ENCODE results near the gene LRCOL1. TPM values are rescaled to one million over a fixed set of nuclear protein-coding genes. Genes with fewer than 3 reads are reported as not detected.
A peak's percentile ranks its signal among the peaks of the same experiment; 100 is the strongest.

Gene LRCOL1
- total RNA-seq, 1 donor from 2014 or later = not detected

DNA sequence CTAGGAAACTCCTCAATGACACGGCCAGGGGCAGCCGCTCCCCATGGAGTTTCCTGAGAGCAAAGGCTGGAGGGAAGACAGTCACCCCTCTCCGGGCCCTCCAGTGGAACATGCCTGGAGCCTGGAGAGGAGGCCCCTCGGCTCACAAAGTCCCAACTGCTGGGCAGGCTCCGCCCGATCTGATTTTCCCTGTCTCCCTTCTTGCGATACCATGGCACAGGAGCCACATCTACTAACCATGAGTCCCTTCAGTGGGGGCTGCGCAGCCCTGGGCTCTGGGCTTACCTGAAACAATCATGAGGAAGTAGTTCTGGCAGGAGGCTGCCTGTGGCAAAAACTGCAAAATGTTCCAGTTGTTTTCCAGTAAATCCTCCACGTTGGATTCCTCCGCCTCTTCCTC lies 23.5 kb upstream of the LRCOL1 start:
- Mint-ChIP-seq H3K36me3 (ENCODE audit: low read depth) (peaks cover 56% of the 10 kb centered on the region), H3K4me1 (ENCODE audit: low read depth) (no peaks in the 10 kb centered on the region)
- peak; percentile 61 for DNase-seq (ENCODE audit: low spot score)

DNA sequence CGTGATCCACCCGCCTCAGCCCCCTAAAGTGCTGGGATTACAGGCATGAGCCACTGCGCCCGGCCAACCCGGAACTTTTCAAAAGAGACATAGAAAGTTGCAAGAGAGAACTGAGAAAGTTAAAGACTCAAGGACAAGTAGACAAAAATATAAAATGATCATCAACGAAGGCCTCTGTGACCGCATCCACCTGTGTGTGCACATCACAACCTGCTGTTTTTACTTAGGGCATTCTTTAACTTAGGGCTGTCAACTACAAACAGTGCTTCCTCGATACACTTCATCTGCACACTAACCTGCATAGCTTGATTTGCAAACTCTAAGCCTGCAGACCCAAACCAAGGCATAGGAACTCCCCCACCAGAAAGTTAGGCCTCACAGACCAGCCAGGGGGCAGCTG lies 23.0 kb upstream of the LRCOL1 start:
- no peak for DNase-seq (ENCODE audit: low spot score)
- Mint-ChIP-seq H3K27me3 (ENCODE audit: low read depth) (no peaks in the 10 kb centered on the region), H3K4me3 (ENCODE audit: unreplicated experiment) (no peak overlapping the region), H3K36me3 (ENCODE audit: low read depth) (peaks cover 59% of the 10 kb centered on the region), H3K4me1 (ENCODE audit: low read depth) (no peaks in the 10 kb centered on the region), H3K9me3 (ENCODE audit: low read depth) (no peaks in the 10 kb centered on the region), H3K27ac (ENCODE audit: unreplicated experiment) (no peak overlapping the region)
- TF ChIP-seq, protein P1, sequence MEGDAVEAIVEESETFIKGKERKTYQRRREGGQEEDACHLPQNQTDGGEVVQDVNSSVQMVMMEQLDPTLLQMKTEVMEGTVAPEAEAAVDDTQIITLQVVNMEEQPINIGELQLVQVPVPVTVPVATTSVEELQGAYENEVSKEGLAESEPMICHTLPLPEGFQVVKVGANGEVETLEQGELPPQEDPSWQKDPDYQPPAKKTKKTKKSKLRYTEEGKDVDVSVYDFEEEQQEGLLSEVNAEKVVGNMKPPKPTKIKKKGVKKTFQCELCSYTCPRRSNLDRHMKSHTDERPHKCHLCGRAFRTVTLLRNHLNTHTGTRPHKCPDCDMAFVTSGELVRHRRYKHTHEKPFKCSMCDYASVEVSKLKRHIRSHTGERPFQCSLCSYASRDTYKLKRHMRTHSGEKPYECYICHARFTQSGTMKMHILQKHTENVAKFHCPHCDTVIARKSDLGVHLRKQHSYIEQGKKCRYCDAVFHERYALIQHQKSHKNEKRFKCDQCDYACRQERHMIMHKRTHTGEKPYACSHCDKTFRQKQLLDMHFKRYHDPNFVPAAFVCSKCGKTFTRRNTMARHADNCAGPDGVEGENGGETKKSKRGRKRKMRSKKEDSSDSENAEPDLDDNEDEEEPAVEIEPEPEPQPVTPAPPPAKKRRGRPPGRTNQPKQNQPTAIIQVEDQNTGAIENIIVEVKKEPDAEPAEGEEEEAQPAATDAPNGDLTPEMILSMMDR (IDR thresholded peaks at IDR 0.05) = no peak

More for the DNA sequence above, 23.5 kb upstream of the LRCOL1 start:
- H3K27me3 Mint-ChIP-seq (ENCODE audit: low read depth) = no peaks in the 10 kb centered on the region
- H3K9me3 Mint-ChIP-seq (ENCODE audit: low read depth) = no peaks in the 10 kb centered on the region
- no peak overlapping the region for H3K27ac Mint-ChIP-seq (ENCODE audit: unreplicated experiment)
- no peak overlapping the region for H3K4me3 Mint-ChIP-seq (ENCODE audit: unreplicated experiment)
- TF ChIP-seq, protein P1 (IDR thresholded peaks at IDR 0.05) = no peak

DNA sequence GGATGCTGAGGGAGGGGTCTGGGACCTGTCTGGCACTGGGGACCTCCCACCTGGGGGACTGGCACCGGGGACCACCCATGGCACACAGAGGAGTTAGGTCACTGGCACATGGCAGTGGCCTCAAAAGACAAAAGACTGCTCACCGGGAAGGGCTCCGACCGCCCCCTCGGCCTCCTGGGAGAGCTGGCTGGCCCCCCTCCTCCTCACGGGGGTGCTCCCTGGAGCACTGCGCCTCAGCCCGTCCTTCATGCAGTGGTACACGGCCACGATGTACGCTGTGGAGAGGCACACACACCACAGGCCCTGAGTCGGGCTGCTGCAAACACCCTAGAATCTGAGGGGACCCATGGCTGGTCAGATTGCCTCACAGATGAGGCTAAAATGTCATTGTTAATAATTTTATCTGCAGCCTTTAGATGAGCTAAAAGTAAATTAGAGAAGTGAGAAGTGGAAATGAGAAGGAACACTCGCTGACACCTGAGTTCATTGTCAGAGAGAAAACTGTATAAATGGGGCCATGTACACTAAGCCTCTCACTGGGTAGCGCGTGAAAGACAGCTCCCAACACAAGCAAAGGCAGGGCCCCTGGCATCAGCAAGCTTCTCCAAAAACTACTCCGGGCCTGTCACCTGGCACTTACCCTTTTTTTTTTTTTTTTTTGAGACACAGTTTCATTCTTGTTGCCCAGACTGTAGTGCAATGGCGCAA lies 22.3 kb upstream of the LRCOL1 start:
- no peak overlapping the region for H3K4me3 Mint-ChIP-seq (ENCODE audit: unreplicated experiment)
- TF ChIP-seq, protein P1 (IDR thresholded peaks at IDR 0.05) = no peak
- H3K27me3 Mint-ChIP-seq (ENCODE audit: low read depth) = no peaks in the 10 kb centered on the region
- H3K9me3 Mint-ChIP-seq (ENCODE audit: low read depth) = no peaks in the 10 kb centered on the region
- no peak overlapping the region for H3K27ac Mint-ChIP-seq (ENCODE audit: unreplicated experiment)
- DNase-seq (ENCODE audit: low spot score) = peak; percentile 79
- peaks cover 58% of the 10 kb centered on the region for H3K36me3 Mint-ChIP-seq (ENCODE audit: low read depth)
- no peaks in the 10 kb centered on the region for H3K4me1 Mint-ChIP-seq (ENCODE audit: low read depth)

DNA sequence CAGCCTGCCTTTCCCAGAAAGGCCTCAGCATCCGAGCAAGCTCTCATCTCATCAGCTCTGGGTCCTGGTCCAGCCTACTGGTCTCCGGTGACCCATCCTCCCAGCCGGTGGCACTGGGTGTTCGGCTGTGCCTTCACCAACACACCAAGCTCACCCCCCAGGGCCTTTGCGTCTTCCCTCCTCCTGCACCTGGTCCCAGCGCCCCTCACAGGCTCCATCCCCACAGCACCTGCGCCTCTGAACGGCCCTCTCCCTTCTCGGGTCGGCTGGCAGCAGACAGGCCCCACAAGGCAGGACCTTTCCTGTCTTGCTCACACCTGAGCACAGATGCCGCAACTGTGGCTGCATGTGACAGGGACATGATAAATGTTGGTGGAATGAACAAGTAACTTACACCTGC lies 21.3 kb upstream of the LRCOL1 start:
- Mint-ChIP-seq H3K27me3 (ENCODE audit: low read depth) (no peaks in the 10 kb centered on the region), H3K9me3 (ENCODE audit: low read depth) (no peaks in the 10 kb centered on the region), H3K4me3 (ENCODE audit: unreplicated experiment) (no peak overlapping the region), H3K36me3 (ENCODE audit: low read depth) (peaks cover 54% of the 10 kb centered on the region), H3K4me1 (ENCODE audit: low read depth) (no peaks in the 10 kb centered on the region), H3K27ac (ENCODE audit: unreplicated experiment) (no peak overlapping the region)
- TF ChIP-seq, protein P1 (IDR thresholded peaks at IDR 0.05) = no peak
- peak; percentile 89 for DNase-seq (ENCODE audit: low spot score)

DNA sequence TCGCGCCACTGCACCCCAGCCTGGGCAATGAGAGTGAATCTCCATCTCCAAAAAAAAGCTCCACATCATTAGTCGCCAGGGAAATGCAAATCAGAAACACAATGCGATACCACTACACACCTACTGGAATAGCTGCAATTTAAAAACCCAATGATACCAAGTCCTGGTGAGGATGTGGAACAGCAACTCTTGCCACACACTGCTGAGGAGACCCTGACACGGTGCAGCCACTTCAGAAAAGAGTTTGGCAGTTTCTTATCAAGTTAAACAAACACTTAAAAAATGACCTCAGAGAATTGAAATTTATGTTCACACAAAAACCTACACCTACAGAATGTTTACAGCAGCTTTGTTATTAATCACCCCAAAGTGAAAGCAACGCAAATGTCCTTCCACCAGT lies 20.3 kb upstream of the LRCOL1 start:
- Mint-ChIP-seq H3K4me1 (ENCODE audit: low read depth) (no peaks in the 10 kb centered on the region), H3K36me3 (ENCODE audit: low read depth) (peaks cover 48% of the 10 kb centered on the region), H3K9me3 (ENCODE audit: low read depth) (no peaks in the 10 kb centered on the region), H3K27ac (ENCODE audit: unreplicated experiment) (no peak overlapping the region), H3K4me3 (ENCODE audit: unreplicated experiment) (no peak overlapping the region), H3K27me3 (ENCODE audit: low read depth) (no peaks in the 10 kb centered on the region)
- TF ChIP-seq, protein P1 (IDR thresholded peaks at IDR 0.05) = no peak
- no peak for DNase-seq (ENCODE audit: low spot score)
